ENCODE data around the gene SF3B2. TPM values are rescaled to one million over a fixed set of nuclear protein-coding genes. Genes with fewer than 3 reads are reported as not detected.
"Not testable (repeated sequence)": the region's sequence is repeated elsewhere in the genome, so short reads cannot be mapped to it uniquely, and the experiment has no call there.

Gene SF3B2
- total RNA-seq, 1 donor from 2014 or later = 218 TPM

DNA sequence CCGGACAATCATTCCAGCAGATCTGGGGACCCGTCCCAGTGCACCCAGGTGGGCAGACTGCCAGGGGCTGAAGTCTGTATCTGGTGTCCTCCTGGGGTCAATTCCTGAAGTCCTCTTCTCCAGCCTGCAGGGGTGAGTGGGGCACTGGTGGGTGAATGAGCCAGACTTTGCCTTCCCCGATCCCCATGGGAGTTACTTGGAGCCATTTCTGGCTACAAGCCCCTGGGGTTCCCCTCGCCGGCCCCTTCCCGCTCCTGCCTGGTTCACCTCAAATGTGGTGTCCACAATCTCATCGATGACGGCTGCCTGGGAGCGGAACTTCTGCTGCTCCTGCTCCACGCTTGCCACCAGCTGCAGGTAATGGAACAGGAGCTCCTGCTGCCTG lies 35.4 kb upstream of the SF3B2 start:
- intact Hi-C loops (cut with micrococcal nuclease) = no loop called here

DNA sequence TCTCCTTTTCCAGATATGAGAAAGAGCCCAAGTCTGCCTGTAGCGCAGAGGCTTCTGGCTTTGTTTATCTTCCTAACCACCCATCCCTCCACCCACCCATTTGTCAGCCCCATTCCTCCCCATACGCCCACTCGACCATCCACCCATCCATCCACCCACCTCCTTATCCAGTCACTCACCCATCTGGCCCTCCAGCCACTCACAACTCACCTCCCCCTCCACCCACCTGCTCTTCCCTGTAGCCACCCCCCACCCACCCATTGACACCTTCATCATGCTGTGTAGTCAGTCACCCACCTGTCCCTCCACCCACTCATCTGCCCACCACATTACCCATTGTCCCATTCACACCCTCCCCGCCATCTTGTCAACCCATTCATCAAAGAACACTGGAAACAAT lies 34.8 kb upstream of the SF3B2 start:
- intact Hi-C loops (cut with micrococcal nuclease) = no loop called here

DNA sequence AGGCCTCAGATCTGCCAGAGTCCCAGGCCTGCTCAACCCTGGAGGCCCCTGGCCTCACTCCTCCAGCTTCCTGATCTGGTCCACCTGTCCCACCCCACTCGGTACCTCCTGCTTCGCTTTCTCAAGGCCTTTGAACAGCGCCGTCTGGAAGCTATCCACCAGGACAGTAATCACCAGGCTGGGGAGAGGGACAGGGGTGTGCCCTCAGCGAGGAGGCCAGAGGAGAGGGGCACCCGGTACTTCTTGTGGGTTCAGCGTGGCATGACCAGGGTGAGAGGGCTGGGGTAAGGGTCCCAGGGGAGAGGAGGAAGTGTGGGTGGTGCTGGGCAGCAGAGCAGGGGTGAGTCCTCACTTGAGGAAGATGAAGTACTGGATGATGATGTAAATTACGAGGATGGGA lies 32.0 kb upstream of the SF3B2 start:
- intact Hi-C loops (cut with micrococcal nuclease) = no loop called here

DNA sequence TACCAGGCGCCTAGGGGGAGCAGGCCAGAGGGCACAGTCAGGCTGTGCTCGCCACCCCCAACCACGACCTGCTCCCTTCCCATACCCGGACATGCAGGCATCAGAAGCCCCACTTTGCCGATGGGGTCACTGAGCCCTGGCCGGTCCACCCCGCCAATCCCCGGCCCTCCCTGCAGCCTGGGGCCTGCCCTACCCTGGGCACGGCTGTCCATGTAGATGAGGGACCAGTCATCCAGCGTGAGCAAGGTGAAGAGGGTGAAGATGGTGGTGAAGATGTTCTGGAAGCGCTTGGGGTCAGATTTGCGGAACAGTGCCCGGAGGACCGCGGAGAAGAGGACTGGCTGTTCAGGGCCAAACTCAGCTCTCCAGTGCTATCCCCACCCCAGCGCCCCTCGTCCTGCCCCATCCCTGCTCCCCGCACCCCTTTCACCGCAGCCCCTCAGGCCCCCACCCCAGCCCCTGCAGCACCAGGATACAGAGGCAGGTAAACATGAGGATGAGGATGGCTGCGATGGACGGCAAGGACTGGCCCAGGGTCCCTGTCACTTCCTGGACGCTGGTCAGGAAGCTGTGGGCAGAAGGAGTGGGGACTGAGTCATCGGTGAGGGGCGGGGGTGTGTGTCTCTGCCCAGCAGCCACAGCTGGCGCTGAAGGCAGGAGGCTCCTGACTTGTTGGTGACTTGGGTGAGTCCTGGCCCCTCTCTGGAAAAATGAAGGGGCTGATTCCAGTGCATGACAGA lies 31.4 kb upstream of the SF3B2 start:
- intact Hi-C loops (cut with micrococcal nuclease) = no loop called here

DNA sequence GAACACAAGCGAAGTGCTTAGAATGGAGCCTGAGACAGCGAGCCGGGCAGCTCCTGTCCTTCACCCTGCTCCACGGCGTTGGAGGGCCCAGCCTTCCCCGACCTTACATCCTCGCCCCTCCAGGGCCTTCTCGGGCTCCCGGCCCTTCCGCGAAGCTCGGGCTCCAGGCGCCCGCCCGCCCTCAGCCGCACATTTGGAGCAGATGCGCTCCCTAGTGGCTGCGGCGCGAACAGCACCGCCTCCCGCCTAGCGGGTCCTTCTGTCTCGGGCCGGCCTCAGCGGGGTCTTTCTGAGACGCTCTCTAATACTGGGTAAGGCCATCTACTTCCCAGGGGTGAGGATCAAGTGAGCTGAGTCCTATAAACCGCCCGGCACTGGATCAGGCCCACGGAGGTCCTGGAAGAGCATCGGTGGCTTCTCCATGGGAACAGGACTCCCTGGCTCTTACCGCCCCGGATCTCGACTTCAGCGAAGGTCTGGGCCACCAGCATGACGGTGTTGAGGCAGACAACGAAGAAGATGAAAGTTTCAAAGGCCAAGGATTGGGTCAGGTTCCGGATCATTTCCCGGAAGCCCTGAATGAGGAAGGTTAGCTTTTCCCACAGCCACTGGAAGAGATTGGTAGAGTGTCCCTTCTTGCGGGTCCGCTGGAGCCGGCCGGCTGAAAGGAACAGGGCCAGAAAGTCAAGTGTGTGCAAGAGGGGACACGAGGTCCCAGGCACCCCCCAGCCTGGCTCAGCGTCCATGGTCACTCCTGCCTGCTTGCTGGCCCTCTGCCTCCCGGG lies 29.6 kb upstream of the SF3B2 start:
- intact Hi-C loops (cut with micrococcal nuclease) = loop anchor here (1.0 kb wide), 3 partner anchors 20 to 138 kb away; partner anchors contain the start of genes BANF1 and EIF1AD

DNA sequence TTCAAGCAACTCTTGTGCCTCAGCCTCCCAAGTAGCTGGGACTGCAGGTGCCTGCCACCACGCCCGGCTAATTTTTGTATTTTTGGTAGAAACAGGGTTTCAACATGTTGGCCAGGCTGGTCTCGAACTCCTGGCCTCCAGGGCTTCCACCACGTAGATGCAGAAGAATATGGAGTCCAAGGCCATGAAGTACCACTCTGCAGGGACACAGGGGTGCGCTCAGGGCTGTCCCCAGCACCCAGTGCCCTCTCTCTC lies 29.1 kb upstream of the SF3B2 start:
- intact Hi-C loops (cut with micrococcal nuclease) = not testable (repeated sequence)

DNA sequence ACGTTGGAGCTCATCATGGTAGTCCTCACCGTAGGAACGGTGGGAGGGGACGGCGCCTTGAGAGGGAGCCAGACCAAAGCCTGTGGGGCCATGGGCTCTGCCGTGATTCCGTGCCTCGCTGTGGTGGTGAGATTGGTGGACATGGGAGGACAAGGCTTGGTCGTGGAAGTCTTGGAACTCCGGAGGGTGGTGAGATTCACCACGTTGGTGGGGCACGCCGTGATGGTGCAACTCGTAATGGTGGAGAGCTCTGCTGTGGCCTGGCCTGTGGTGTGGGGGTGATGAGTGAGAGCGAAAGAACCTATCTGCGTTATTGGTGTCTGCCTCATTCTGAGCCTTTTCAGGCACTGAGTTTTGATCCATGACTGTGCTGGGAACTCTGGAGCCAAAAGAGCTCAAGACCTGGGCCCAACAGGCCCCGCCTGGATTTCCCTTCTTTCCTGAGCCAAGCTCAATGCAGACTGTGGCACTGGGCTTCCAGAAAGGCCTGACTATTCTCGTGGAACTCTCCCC lies 26.1 kb upstream of the SF3B2 start, which contains the start of gene CATSPER1:
CATSPER1 (minus strand) TSS at position 463 of the 513 bp plus-strand sequence; CDS start at position 363, 100 bp downstream.
- intact Hi-C loops (cut with micrococcal nuclease) = no loop called here

DNA sequence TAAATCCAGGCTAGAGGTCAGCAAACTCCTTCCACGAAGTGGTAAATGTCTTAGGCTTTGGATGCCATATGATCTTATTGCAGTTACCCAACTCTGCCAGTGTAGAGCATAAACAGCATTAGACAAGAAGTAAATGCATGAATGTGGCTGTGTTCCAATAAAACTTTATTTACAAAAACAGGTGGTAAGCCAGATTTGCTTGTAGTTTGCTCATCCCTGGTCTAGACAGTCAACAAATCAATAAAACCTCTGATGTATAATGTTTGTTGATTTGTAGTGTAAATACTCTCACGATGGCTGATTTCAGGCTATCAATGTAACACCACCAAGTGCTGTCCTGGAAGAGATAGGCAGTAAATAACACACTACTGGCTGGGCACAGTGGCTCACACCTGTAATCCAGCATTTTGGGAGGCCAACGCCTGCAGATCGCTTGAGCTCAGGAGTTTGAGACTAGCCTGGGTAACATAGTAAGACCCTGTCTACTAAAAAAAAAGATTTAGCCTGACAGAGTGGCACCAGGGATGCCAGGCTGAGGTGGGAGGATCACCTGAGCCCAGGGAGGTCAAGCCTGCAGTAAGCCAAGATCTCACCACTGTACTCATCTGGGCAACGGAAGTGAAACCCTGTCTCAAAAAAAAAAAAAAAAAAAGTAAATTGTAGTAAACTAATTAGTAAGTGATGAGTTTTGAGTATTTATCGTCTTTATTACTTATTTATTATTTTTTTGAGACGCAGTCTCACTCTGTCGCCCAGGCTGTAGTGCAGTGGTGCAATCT lies 19.0 kb upstream of the SF3B2 start:
- intact Hi-C loops (cut with micrococcal nuclease) = no loop called here

DNA sequence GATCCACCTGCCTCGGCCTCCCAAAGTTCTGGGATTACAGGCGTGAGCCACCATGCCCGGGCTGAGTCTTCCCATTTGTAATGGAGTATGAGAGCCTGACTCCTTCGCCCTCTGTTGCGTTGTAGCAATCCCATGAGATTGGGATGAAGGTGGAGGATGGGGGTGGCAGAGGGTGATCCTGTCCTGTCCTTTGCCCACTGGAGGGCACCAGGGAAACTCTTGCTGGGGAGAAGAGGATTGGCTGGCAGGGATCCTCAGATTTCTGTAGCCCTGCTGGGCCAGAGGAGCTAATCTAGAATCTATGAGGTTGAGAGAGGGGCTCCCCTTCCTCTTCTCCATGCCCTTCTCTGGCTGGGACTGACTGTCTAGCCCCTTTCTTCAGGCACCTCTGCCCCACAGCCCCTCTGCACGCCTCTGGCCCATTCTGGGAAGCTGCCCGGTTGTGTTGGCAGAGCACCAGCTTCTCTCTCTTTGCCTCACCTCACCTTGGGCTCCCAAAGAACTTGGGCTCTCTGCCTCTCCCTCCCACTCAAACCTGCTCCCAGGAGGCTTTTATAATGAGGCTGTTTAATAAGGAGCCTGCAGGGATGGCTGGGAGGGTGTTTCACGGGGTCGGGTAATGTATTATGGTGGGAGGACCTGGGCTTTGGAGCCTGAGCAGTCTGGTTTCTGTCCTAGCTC lies 16.4 kb upstream of the SF3B2 start:
- intact Hi-C loops (cut with micrococcal nuclease) = no loop called here

DNA sequence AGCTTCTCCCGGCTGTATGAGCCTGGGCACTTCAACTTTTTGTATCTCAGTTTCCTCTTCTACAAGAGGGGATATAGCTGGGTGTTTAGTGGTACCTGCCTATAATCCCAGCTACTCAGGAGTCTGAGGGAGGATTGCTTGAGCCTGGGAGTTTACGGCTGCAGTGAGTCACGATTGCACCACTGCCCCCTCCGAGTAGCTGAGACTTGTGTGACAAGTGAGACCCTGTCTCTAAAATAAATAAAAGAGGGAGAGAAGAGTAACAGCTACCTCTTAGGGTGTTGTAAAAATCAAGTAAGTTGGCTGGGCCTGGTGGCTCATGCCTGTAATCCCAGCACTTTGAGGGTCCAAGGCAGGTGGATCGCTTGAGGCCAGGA lies 15.8 kb upstream of the SF3B2 start:
- intact Hi-C loops (cut with micrococcal nuclease) = no loop called here

DNA sequence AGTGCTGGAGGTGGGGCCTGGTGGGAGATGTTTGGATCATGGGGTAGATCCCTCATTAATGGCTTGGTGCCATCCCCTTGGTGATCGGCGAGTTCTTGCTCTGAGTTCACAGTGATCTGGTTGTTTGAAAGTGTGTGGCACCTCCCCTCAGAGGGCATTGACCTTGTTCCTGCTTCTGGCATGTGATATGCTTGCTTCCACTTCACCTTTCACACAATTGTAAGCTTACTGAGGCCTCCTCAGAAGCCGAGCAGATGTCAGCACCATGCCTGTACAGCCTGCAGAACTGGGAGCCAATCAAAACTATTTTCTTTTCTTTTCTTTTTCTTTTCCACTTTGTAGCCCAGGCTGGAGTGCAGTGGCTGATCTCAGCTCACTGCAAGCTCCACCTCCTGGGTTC lies 14.8 kb upstream of the SF3B2 start:
- intact Hi-C loops (cut with micrococcal nuclease) = no loop called here

DNA sequence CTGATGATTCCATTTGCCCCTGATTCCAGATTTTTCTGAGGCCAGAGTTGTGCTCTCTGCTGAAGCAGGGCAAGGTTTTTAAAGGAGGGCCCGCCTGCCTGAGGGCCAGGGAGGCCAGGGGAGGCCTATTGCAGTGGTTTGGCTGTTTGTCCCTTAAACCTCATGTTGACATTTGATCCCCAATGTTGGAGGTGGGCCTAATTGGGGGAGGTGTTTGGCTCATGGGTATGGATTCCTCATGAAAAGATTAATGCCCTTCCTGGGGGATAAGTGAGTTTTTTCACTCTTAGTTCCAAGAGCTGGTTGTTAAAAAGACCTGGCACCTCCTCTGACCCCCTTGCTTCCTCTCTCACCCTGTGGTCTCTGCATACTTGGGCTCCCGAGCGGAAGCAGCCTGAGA lies 12.4 kb upstream of the SF3B2 start:
- intact Hi-C loops (cut with micrococcal nuclease) = no loop called here

DNA sequence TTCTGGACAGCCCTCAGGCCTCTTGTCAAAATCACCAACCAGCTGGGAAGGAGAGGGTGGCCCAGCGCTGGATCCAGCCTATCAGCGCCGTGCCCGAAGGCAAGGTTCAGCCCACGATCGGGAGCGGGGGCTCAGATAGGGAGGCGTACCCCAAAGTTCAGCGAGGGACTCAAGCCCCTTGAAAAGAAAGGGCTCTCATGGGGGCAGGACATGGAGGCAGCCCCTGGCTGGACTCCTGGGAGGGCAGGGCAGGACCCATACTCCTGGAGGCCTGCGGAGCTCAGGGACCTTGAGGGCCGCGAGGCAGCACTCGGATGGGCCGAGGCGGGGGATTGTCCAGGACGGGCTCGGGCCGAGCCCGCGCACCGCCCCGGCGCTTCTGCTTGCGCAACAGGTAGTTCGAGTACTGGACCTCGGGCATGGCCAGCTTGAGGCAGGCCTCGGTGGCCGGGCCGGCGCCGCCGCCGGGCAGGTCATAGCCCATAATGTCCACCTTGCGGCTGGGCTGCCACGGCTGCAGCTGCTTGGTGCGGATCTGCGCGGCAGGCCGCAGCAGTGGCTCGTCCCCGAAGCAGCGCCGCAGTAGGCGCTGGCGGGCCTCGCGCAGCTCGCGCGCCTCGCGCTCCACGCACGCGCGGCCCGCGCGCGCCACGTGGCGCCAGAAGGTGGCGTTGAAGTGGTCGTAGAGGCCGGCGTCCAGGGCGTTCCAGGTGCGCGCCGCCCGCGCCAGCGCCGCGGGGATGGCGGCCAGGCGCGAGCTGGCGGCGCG lies 9.8 kb upstream of the SF3B2 start:
- intact Hi-C loops (cut with micrococcal nuclease) = no loop called here

DNA sequence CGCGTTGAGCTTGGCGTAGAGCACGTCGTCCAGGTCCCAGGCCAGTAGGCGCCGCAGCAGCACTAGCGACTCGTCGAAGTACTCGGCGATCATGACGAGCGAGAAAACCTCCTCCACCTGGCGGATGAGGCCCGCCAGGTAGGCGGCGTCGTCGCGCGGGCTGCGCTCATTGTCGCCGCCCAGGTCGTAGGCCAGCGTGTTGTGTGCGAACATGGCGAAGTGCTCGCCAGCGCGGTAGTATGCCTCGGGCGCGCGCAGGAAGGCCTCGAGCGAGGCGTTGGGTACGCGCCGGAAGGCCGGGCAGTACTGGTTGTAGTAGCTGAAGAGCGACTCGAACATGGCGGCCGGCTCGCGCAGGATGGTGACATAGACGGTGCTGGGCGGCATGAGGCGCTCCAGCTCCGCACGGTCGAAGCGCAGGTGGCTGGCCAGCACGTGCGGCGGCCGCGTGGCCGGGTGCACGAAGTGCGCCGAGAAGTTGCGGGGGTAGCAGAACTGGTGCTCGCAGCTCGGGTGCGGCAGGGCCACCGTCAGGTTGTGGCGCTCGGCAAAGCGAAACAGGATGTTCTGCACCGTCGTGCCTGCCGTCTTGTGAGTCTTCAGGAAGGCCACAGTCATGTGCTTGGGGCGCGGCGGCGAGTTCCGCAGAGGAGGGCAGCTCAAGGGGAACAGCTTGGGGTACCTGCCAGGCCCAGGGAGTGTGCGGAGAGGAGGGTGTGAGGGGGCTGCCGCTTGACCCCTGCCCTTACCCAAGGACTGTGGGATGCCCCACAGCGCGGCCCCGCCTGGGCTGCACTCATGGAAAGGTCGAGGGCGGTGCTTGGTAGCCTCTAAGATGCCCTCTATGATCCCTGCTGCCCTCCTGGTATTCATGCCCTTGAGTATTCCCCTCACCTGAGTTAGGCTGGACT lies 8.9 kb upstream of the SF3B2 start:
- intact Hi-C loops (cut with micrococcal nuclease) = no loop called here

DNA sequence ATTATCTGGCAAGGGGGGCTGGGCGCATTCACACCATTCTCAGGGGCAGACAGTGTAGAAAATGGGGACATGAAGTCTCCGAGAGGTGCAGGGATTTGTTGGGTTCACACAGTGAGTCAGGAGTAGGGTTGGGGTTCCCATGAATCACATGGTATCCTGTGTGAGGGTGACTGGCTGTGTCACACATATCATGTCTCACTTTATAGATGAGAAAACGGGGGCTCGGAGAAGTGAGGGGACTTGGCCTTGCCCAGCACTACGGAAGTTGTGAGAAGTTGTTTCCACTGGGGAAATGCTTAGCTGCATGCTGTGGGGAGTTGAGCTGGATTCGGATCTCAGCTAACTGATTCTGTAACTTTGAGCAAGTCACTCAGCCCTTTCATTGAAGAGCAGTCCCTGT lies 7.4 kb upstream of the SF3B2 start:
- intact Hi-C loops (cut with micrococcal nuclease) = no loop called here

DNA sequence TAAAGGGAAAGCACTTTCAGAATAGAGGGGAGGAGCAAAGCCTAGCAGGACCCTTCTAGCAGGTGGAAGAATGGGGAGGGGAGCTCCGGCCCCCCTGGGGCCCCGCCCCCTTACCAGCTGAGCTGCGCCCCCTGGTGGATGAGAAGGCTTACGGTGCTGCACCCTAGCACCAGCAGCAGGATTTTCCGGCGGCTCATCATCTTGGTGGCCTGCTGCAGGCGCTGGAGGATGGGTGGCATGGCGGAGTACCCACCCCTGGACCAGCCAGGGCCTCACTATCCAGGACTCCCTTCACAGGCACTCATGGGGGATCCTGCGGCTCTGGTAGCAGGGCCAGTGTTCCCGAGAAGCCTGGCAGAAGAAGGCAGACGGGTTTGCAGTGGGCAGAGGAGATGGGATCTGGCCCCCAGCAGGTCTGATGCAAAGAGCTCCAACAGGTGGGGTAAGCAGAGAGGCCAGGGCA lies 7.0 kb upstream of the SF3B2 start:
- intact Hi-C loops (cut with micrococcal nuclease) = no loop called here

DNA sequence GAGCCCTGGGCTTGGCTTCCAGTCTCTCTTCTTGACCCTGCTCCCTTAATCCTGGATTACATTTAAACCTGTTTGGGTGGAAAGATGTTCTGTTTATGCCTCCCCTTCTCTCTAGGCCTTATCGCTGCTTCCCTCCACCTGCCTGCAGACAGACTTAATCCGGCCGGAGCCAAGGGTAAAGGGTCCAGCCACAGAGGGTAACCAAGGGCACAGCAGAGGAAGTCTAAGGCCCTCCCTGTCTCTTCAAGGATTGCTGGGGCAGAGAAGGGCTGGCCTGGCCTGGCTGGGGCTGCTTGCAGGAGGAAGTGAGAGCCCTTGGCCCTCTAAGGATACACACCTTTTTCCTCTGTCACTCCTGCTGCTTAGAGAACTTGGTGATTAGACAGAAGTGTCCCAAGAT lies 5.3 kb upstream of the SF3B2 start:
- intact Hi-C loops (cut with micrococcal nuclease) = no loop called here

DNA sequence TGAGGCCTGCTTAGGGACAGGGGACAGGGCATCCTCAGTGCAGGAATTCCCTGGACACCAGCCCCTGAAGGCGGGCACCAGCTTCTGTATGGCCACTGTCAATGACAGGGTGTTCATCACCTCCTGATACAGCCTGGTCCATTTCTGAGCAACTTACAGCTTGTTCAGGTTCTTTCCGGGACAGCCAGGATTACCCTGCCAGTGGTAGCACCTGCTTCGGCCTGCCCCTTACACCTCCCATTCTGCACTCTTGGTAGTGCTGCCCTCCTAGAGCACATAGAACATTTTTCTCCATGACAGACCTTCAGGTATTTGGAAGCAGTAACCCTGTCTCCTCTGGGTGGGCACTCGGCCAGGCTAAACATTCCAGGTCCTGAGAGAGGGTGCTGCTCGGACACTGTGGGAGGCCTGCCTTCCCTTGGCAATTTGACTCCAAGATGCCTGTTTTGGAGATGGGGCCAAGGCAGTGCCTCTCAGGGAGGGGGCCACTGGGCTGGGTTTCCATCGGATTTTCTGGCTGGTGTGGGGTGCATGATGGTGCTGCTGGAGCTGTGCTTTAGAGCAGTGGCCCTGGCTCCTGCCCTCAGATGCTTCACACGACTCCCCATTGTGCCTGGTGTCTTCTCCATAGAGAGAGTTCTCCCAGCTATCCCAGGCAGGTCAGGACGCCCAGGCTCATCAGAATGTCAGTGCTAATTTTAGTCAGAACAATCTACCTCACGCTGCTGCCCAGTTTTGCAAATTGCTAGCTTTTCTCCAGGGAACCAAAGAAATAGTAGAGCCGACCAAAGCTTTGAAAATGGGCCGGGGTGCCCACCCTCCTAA lies 4.4 kb upstream of the SF3B2 start:
- intact Hi-C loops (cut with micrococcal nuclease) = no loop called here
